ENCODE measurements around the gene NDUFB8.

- TF ChIP-seq CTCF (tag by site-specific recombination; IDR thresholded peaks at IDR 0.05) (no peak), ZNF280D (tag by site-specific recombination; IDR thresholded peaks at IDR 0.05) (no peak), ZNF311 (tag by site-specific recombination; IDR thresholded peaks at IDR 0.05; ENCODE audit: borderline replicate concordance) (no peak), ZNF473 (tag by site-specific recombination; IDR thresholded peaks at IDR 0.05) (no peak), ZNF747 (tag by site-specific recombination; IDR thresholded peaks at IDR 0.05) (no peak), REST (tag by site-specific recombination; IDR thresholded peaks at IDR 0.05) (no peak), HIC1 (tag by site-specific recombination; IDR thresholded peaks at IDR 0.05) (no peak), TCF7L2 (IDR thresholded peaks at IDR 0.05; ENCODE audit: borderline replicate concordance, low read depth, low read length) (no peak), PBX3 (CRISPR knock-in tag; IDR thresholded peaks at IDR 0.05) (no peak)
Observed at GRCh38 chr10:100496567-100496966, 33.1 kb downstream of the NDUFB8 start.
